ENCODE measurements around the gene LAMA2.

Gene LAMA2

DNA sequence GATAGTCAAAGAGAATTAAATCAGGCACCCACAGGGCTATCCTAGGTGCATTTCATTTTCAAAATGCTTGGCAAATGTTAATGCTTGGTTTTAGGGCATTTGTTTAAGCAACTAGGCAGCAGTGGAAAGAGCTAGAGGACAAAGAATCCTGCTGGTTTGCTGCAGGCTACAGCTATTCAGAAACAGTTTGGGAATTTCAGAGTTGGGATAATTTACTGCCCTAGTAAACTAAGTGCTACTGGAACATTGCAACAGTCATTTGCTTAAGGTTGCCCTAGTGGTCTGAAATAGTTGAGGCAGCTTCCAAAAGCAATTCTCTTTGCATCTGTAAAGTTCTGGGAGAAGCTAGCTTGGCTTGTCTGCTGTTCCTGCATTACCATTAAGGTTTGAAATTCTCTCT lies 312.7 kb downstream of the LAMA2 start:
- Histone ChIP-seq H3K18ac (ENCODE audit: low read depth in 1 of 2, low read length in 2 of 2) (no peak overlapping the region), H3K9me3 (ENCODE audit: control insufficient read depth, low read length) (no peaks in the 10 kb centered on the region), H2AK5ac (ENCODE audit: low read length, severe bottlenecking) (no peak overlapping the region), H3K4me2 (ENCODE audit: low read length, poor library complexity, severe bottlenecking) (no peak overlapping the region), H3K4ac (ENCODE audit: low read depth in 1 of 2, low read length in 2 of 2) (no peak overlapping the region), H3K23ac (ENCODE audit: low read length in 2 of 2) (no peak overlapping the region), H3K4me1 (ENCODE audit: control insufficient read depth, insufficient read depth, low read depth, low read length) (no peaks in the 10 kb centered on the region), H3K14ac (ENCODE audit: low read length in 2 of 2) (no peak overlapping the region), H3K36me3 (ENCODE audit: control insufficient read depth in 1 of 2, insufficient read depth in 2 of 2, low read depth in 1 of 2, low read length in 2 of 2) (peaks cover 0 to 14% of the 10 kb centered on the region in 2 experiments), H4K8ac (ENCODE audit: low read length) (no peak overlapping the region), H3K9ac (ENCODE audit: low read length) (no peak overlapping the region), H2BK12ac (ENCODE audit: low read length in 2 of 2) (no peak overlapping the region), H2BK5ac (ENCODE audit: low read depth, low read length, poor library complexity, severe bottlenecking) (no peak overlapping the region), H2BK120ac (ENCODE audit: low read depth, low read length) (no peak overlapping the region), H3K4me3 (ENCODE audit: insufficient read depth in 1 of 2, low read depth in 1 of 2, low read length in 2 of 2) (no peak overlapping the region), H3K27ac (ENCODE audit: low read length, poor library complexity, severe bottlenecking) (no peak overlapping the region), H4K91ac (ENCODE audit: low read length) (no peak overlapping the region), H3K27me3 (ENCODE audit: control insufficient read depth in 1 of 2, insufficient read depth in 1 of 2, low read length in 2 of 2) (no peaks in the 10 kb centered on the region), H3K79me1 (replicated peaks; ENCODE audit: low read length, poor library complexity, severe bottlenecking) (no peaks in the 10 kb centered on the region), H2BK15ac (ENCODE audit: low read depth, poor library complexity, severe bottlenecking) (no peak overlapping the region), H2AFZ (ENCODE audit: low read depth, low read length) (no peak overlapping the region)
- peak; percentile 54 for DNase-seq

DNA sequence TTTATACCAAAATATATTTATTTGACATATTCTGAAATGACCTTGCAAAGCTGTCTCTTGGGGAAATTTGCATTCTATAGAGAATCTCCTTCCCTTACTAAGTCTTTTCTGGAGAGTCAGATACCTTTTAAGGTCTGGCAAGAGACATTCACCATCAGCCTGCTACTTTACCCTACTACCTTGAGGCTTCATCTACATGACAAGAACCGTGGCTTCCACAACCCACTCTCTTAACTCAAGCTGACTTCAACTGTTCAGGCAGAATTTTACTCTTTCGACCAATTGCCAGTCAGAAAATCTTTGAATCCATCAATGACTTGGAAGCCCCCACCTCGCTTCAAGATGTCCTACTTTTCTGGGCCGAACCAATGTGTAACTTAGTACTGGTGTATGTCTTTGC lies 314.2 kb downstream of the LAMA2 start:
- 92% methylated on average over 4 of the region's 4 CpGs for WGBS
- no peak overlapping the region for H3K23ac ChIP-seq (ENCODE audit: low read length in 2 of 2)

DNA sequence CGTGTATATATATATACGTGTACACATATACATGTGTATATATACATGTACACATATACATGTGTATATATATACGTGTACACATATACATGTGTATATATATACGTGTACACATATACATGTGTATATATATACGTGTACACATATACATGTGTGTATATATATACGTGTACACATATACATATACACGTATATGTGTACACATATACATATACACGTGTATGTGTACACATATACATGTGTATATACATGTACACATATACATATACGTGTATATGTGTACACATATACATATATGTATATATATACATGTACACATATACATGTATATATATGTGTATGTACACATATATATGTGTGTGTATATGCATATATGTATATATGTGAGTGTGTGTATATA lies 317.2 kb downstream of the LAMA2 start:
- Histone ChIP-seq H3K14ac (ENCODE audit: low read length in 2 of 2) (no peak overlapping the region), H3K36me3 (ENCODE audit: control insufficient read depth in 1 of 2, insufficient read depth in 2 of 2, low read depth in 1 of 2, low read length in 2 of 2) (no peaks in the 10 kb centered on the region), H3K9ac (ENCODE audit: low read length) (no peak overlapping the region), H3K4me1 (ENCODE audit: control insufficient read depth, insufficient read depth, low read depth, low read length) (no peaks in the 10 kb centered on the region), H3K9me3 (ENCODE audit: control insufficient read depth, low read length) (no peaks in the 10 kb centered on the region), H3K4me3 (ENCODE audit: insufficient read depth in 1 of 2, low read depth in 1 of 2, low read length in 2 of 2) (no peak overlapping the region), H3K4ac (ENCODE audit: low read depth in 1 of 2, low read length in 2 of 2) (no peak overlapping the region), H4K91ac (ENCODE audit: low read length) (no peak overlapping the region), H3K18ac (ENCODE audit: low read depth in 1 of 2, low read length in 2 of 2) (no peak overlapping the region), H2BK12ac (ENCODE audit: low read length in 2 of 2) (no peak overlapping the region), H3K27ac (ENCODE audit: low read length, poor library complexity, severe bottlenecking) (no peak overlapping the region), H3K23ac (ENCODE audit: low read length in 2 of 2) (no peak overlapping the region), H4K8ac (ENCODE audit: low read length) (no peak overlapping the region), H2BK5ac (ENCODE audit: low read depth, low read length, poor library complexity, severe bottlenecking) (no peak overlapping the region), H2AFZ (ENCODE audit: low read depth, low read length) (no peak overlapping the region), H2BK15ac (ENCODE audit: low read depth, poor library complexity, severe bottlenecking) (no peak overlapping the region), H3K4me2 (ENCODE audit: low read length, poor library complexity, severe bottlenecking) (no peak overlapping the region), H2BK120ac (ENCODE audit: low read depth, low read length) (no peak overlapping the region), H3K79me1 (replicated peaks; ENCODE audit: low read length, poor library complexity, severe bottlenecking) (no peaks in the 10 kb centered on the region), H2AK5ac (ENCODE audit: low read length, severe bottlenecking) (no peak overlapping the region), H3K27me3 (ENCODE audit: control insufficient read depth in 1 of 2, insufficient read depth in 1 of 2, low read length in 2 of 2) (no peaks in the 10 kb centered on the region)
- WGBS, result no CpG with 5 or more reads among the region's 9 CpGs
- no peak for DNase-seq

More for the DNA sequence above, 314.2 kb downstream of the LAMA2 start:
- H4K8ac ChIP-seq (ENCODE audit: low read length), result no peak overlapping the region
- no peak overlapping the region for H3K14ac ChIP-seq (ENCODE audit: low read length in 2 of 2)
- H3K9me3 ChIP-seq (ENCODE audit: control insufficient read depth, low read length), result no peaks in the 10 kb centered on the region
- no peak overlapping the region for H2BK12ac ChIP-seq (ENCODE audit: low read length in 2 of 2)
- DNase-seq, result no peak
- H3K36me3 ChIP-seq (ENCODE audit: control insufficient read depth in 1 of 2, insufficient read depth in 2 of 2, low read depth in 1 of 2, low read length in 2 of 2), result peaks cover 0 to 7% of the 10 kb centered on the region in 2 experiments
- no peak overlapping the region for H3K27ac ChIP-seq (ENCODE audit: low read length, poor library complexity, severe bottlenecking)
- no peak overlapping the region for H3K9ac ChIP-seq (ENCODE audit: low read length)
- H2BK120ac ChIP-seq (ENCODE audit: low read depth, low read length), result no peak overlapping the region
- H4K91ac ChIP-seq (ENCODE audit: low read length), result no peak overlapping the region
- H3K79me1 ChIP-seq (replicated peaks; ENCODE audit: low read length, poor library complexity, severe bottlenecking), result no peaks in the 10 kb centered on the region
- H3K4me2 ChIP-seq (ENCODE audit: low read length, poor library complexity, severe bottlenecking), result no peak overlapping the region
- H2AK5ac ChIP-seq (ENCODE audit: low read length, severe bottlenecking), result no peak overlapping the region
- H3K4me3 ChIP-seq (ENCODE audit: insufficient read depth in 1 of 2, low read depth in 1 of 2, low read length in 2 of 2), result no peak overlapping the region
- H3K27me3 ChIP-seq (ENCODE audit: control insufficient read depth in 1 of 2, insufficient read depth in 1 of 2, low read length in 2 of 2), result no peaks in the 10 kb centered on the region
- H3K4ac ChIP-seq (ENCODE audit: low read depth in 1 of 2, low read length in 2 of 2), result no peak overlapping the region
- H2BK15ac ChIP-seq (ENCODE audit: low read depth, poor library complexity, severe bottlenecking), result no peak overlapping the region
- no peak overlapping the region for H2AFZ ChIP-seq (ENCODE audit: low read depth, low read length)
- no peak overlapping the region for H2BK5ac ChIP-seq (ENCODE audit: low read depth, low read length, poor library complexity, severe bottlenecking)
- no peak overlapping the region for H3K18ac ChIP-seq (ENCODE audit: low read depth in 1 of 2, low read length in 2 of 2)
- H3K4me1 ChIP-seq (ENCODE audit: control insufficient read depth, insufficient read depth, low read depth, low read length), result no peaks in the 10 kb centered on the region

DNA sequence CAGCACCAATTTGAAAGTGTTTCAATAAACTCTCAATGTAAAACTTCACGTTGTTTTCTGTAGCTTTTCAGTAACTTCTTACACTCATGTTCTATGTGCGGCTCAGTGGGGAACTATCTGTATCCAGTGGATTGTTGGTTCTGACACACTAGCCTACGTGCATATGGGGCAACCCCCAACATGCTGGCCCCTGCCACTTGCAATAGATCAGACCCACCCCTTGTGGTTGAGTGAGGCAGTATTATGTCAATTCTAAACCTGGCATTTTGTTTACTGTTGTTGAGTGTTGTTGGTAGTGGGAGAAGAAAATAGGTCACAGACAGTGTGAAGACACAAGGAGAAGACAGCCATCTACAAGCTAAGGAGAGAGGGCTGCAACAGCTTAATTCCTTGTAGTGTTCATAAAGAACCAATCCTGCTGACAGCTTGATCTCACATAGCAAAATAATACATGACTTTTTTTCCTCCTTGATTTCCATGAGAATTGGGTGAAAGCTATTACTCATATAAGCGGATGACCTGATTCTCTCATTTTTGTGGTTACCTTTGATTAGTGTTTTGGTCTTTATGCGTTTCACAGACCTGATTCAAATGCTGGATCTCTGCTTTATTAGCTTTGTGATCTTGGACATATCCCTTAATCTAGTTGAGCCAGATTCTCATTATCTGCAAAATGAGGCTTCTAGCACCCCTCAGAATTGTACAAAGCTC lies 320.4 kb downstream of the LAMA2 start:
- H3K79me1 ChIP-seq (replicated peaks; ENCODE audit: low read length, poor library complexity, severe bottlenecking), result no peaks in the 10 kb centered on the region
- no peak overlapping the region for H3K9ac ChIP-seq (ENCODE audit: low read length)
- no peak overlapping the region for H3K18ac ChIP-seq (ENCODE audit: low read depth in 1 of 2, low read length in 2 of 2)
- no peaks in the 10 kb centered on the region for H3K9me3 ChIP-seq (ENCODE audit: control insufficient read depth, low read length)
- H2AFZ ChIP-seq (ENCODE audit: low read depth, low read length), result peak overlapping the region; percentile 42
- H2BK120ac ChIP-seq (ENCODE audit: low read depth, low read length), result no peak overlapping the region
- H3K4ac ChIP-seq (ENCODE audit: low read depth in 1 of 2, low read length in 2 of 2), result no peak overlapping the region
- no peak overlapping the region for H3K23ac ChIP-seq (ENCODE audit: low read length in 2 of 2)
- H3K4me2 ChIP-seq (ENCODE audit: low read length, poor library complexity, severe bottlenecking), result no peak overlapping the region
- H4K8ac ChIP-seq (ENCODE audit: low read length), result no peak overlapping the region
- H4K91ac ChIP-seq (ENCODE audit: low read length), result no peak overlapping the region
- no peak for DNase-seq
- H3K14ac ChIP-seq (ENCODE audit: low read length in 2 of 2), result no peak overlapping the region
- WGBS, result 94% methylated on average over 3 of the region's 5 CpGs
- no peaks in the 10 kb centered on the region for H3K4me1 ChIP-seq (ENCODE audit: control insufficient read depth, insufficient read depth, low read depth, low read length)
- H2BK12ac ChIP-seq (ENCODE audit: low read length in 2 of 2), result no peak overlapping the region
- no peaks in the 10 kb centered on the region for H3K27me3 ChIP-seq (ENCODE audit: control insufficient read depth in 1 of 2, insufficient read depth in 1 of 2, low read length in 2 of 2)
- H2BK5ac ChIP-seq (ENCODE audit: low read depth, low read length, poor library complexity, severe bottlenecking), result no peak overlapping the region
- no peak overlapping the region for H3K4me3 ChIP-seq (ENCODE audit: insufficient read depth in 1 of 2, low read depth in 1 of 2, low read length in 2 of 2)
- H2BK15ac ChIP-seq (ENCODE audit: low read depth, poor library complexity, severe bottlenecking), result no peak overlapping the region
- H3K36me3 ChIP-seq (ENCODE audit: control insufficient read depth in 1 of 2, insufficient read depth in 2 of 2, low read depth in 1 of 2, low read length in 2 of 2), result no peaks in the 10 kb centered on the region
- H3K27ac ChIP-seq (ENCODE audit: low read length, poor library complexity, severe bottlenecking), result no peak overlapping the region
- H2AK5ac ChIP-seq (ENCODE audit: low read length, severe bottlenecking), result no peak overlapping the region

Measured in mesenchymal stem cell (in vitro differentiated cells and primary cell).